GM21528 (cell line): ENCODE measurements around the gene NLRP7.
"Not testable (repeated sequence)": the region's sequence is repeated elsewhere in the genome, so short reads cannot be mapped to it uniquely, and the experiment has no call there.

ENCODE experiments used
- ATAC-seq: cut with Tn5 transposase; IDR thresholded peaks from one replicate; pipeline ENCODE4 v1.9.1; 2021; ENCODE audit warnings: mild to moderate bottlenecking, moderate library complexity; ENCODE audit not compliant: unreplicated experiment, low FRiP score

NLRP7 gene

GRCh38 chr19:54921082-54921481, 26.2 kb downstream of the NLRP7 start:
- no peak for ATAC-seq

GRCh38 chr19:54919646-54920563, 27.4 kb downstream of the NLRP7 start:
- ATAC-seq = not testable (repeated sequence)

- no peak for ATAC-seq
Measured at GRCh38 chr19:54918499-54918898, 28.8 kb downstream of the NLRP7 start.

- no peak for ATAC-seq
Measured at GRCh38 chr19:54916822-54917221, 30.5 kb downstream of the NLRP7 start.

- ATAC-seq = not testable (repeated sequence)
Measured at GRCh38 chr19:54907899-54908298, 39.4 kb downstream of the NLRP7 start.

GRCh38 chr19:54906819-54907218, 40.5 kb downstream of the NLRP7 start:
- no peak for ATAC-seq

GRCh38 chr19:54905803-54906511, 41.4 kb downstream of the NLRP7 start, which contains the start of gene NCR1:
Gene NCR1 (plus strand): TSS chr19:54906148. CDS start chr19:54906188, 40 bp downstream.
- no peak for ATAC-seq

GRCh38 chr19:54905421-54905802, 41.9 kb downstream of the NLRP7 start:
- no peak for ATAC-seq

- not testable (repeated sequence) for ATAC-seq
Measured at GRCh38 chr19:54904261-54904660, 43.1 kb downstream of the NLRP7 start.

- no peak for ATAC-seq
Measured at GRCh38 chr19:54903303-54903702, 44.0 kb downstream of the NLRP7 start.

GRCh38 chr19:54902061-54902460, 45.3 kb downstream of the NLRP7 start:
- ATAC-seq = no peak

GRCh38 chr19:54901153-54901552, 46.2 kb downstream of the NLRP7 start:
- not testable (repeated sequence) for ATAC-seq

- not testable (repeated sequence) for ATAC-seq
Measured at GRCh38 chr19:54899646-54900045, 47.7 kb downstream of the NLRP7 start.

GRCh38 chr19:54898685-54899084, 48.6 kb downstream of the NLRP7 start:
- ATAC-seq = not testable (repeated sequence)

- ATAC-seq = no peak
Measured at GRCh38 chr19:54896036-54896435, 51.3 kb downstream of the NLRP7 start.

GRCh38 chr19:54894106-54894505, 53.2 kb downstream of the NLRP7 start:
- ATAC-seq = not testable (repeated sequence)

- no peak for ATAC-seq
Measured at GRCh38 chr19:54893406-54893805, 53.9 kb downstream of the NLRP7 start.

- ATAC-seq = no peak
Measured at GRCh38 chr19:54889566-54889965, 57.8 kb downstream of the NLRP7 start.

GRCh38 chr19:54888239-54888638, 59.1 kb downstream of the NLRP7 start:
- no peak for ATAC-seq

GRCh38 chr19:54883228-54883627, 64.1 kb downstream of the NLRP7 start:
- no peak for ATAC-seq

GRCh38 chr19:54882758-54883157, 64.6 kb downstream of the NLRP7 start:
- no peak for ATAC-seq
